ENCODE results near the gene GNAO1.

The GNAO1 gene

DNA sequence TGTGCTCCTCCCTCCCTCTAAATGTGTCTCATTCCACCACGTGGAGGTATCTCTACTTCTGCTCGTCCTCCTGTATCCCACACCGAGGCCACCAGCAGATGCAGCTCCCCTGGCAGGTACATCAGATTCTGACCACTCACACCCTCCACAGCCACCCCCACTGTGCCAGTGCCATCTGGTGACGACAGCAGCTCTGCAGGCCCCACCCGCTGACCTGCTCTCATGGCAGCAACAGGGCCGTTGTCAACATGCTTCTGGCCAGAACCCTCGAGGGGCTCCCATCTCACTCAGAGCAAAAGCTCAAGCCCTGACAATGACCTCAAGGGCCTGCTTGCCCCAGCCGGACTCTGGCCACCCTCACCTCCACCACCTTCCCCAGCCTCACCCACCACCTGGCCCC, 140.6 kb downstream of the GNAO1 start:
- DNase-seq (ENCODE audit: low read depth), result no peak
- no peak overlapping the region for H3K4me3 ChIP-seq (ENCODE audit: low read depth, low read length)
- TF ChIP-seq CTCF (IDR thresholded peaks at IDR 0.05; ENCODE audit: low read depth, low read length, missing control alignments), result no peak

DNA sequence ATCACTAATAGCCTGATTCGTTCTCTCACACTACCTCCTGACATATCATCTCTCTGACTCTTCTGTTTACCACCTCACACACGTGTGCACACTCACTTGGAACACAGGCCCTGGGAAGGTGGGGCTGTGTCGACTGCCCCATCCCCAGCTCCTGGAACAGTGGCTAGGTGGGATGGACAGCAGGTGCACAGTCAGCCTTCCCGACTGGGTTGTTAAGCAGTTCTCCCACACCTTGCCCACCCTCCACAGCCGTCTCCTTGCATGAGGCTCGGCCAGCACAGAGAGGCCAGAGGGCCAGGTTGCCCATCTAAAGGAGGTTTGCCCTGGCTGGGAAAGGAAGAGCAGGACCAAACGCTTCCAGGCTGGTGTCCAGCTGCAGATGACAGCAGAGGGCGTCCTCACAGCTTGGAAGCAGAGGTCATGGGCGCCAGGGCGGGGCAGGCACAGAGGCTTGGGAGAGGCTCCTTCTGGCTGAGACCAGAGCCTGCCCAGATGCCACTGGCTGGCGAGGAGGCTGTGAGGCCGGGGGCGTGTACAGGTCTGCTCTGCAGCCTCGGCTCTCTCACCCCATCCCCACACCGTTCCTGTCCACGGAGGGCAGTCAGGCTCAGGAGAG, 141.3 kb downstream of the GNAO1 start:
- DNase-seq (ENCODE audit: low read depth), result no peak
- TF ChIP-seq CTCF (IDR thresholded peaks at IDR 0.05; ENCODE audit: low read depth, low read length, missing control alignments), result peak; percentile 21
- H3K4me3 ChIP-seq (ENCODE audit: low read depth, low read length), result no peak overlapping the region

DNA sequence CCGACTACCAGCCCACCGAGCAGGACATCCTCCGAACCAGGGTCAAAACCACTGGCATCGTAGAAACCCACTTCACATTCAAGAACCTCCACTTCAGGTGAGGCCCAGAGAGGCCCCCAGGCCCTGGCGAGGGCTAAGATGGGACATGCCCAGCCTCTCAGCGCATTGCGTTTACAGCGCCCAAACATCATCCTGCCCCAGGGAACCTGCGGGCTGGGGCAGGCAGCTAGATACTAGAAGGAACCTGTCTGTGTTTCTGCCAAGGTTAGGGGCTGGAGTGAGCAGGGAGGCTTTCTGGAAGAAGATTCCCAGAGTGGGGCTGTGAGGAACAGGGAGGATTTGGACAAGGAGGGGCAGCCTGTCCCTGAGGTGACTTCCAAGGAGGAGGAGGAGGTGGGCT, 143.5 kb downstream of the GNAO1 start:
- TF ChIP-seq CTCF (IDR thresholded peaks at IDR 0.05; ENCODE audit: low read depth, low read length, missing control alignments), result no peak
- no peak overlapping the region for H3K4me3 ChIP-seq (ENCODE audit: low read depth, low read length)
- no peak for DNase-seq (ENCODE audit: low read depth)

DNA sequence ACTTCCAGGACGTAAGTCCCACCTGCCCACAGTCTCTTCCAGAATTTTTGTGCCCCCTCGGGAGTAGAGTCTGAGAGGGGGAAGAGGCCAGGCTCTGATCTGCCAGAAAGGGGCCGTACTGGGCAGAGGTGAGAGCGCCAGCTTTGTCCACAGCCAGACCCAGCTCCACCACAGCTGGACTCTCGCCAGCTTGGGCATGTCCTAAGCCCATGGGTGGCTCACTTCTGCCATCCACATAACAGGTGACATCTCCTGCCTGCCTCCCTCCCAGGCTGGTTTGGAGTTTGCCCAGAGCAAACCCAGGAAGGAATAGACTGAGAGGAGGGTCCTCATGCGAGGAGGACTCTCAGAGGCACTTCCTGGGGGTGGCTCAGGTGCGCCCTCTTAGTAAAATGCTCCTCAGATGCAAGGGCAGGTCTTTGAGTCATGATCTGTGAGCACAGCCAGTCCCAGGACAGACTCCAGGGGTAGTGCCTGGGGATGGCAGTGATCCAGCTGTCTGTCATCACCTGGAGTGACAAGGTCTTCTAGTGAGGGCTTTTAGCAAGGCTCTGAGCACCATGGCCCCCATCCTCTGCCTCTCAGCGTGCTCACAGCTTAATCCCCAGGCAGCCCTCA, 144.9 kb downstream of the GNAO1 start:
- TF ChIP-seq CTCF (IDR thresholded peaks at IDR 0.05; ENCODE audit: low read depth, low read length, missing control alignments), result no peak
- no peak for DNase-seq (ENCODE audit: low read depth)
- H3K4me3 ChIP-seq (ENCODE audit: low read depth, low read length), result no peak overlapping the region

GRCh38 chr16:56336711-56337110, 145.4 kb downstream of the GNAO1 start:
- no peak for DNase-seq (ENCODE audit: low read depth)
- no peak overlapping the region for H3K4me3 ChIP-seq (ENCODE audit: low read depth, low read length)
- no peak for TF ChIP-seq CTCF (IDR thresholded peaks at IDR 0.05; ENCODE audit: low read depth, low read length, missing control alignments)

DNA sequence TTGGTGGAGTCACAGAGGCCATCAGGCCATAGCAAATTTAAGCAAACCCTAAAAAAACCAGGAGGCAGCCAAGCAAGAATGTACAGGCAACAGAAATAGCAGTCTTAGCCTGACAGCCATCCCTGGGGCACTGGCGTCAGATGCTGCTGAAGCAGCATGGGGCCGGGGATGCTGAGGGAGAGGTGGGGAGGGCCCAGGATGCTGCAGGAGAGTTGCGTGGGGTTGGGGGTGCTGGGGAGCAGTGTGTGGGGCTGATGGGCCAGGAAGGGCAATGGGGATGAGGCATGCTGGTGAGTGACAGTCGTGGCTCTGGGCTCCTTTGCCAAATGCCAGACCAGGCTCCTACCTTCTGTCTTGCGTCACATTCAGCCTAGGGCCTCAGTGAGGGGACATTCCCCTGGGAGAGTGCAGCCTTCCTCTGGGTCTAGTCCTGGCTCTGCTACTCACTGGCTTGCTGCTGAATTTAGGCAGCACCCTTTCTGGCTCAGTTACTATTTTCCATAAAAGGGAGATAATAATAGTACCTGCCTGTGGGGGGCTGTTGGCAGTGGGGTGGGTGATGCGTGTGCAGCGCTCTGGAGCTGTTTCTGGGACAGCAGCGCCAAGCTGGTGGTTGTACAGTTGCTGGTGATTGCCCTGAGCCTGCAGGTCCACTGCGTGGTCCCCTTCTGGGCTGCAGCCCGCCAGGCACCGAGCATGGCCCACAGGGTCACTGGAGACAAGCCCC, 146.0 kb downstream of the GNAO1 start:
- TF ChIP-seq CTCF (IDR thresholded peaks at IDR 0.05; ENCODE audit: low read depth, low read length, missing control alignments), result no peak
- no peak for DNase-seq (ENCODE audit: low read depth)
- H3K4me3 ChIP-seq (ENCODE audit: low read depth, low read length), result no peak overlapping the region

Measured in GM12864 (cell line).